NCI-H128 (cell line): Measurements from ENCODE around the gene DUS2.
A peak's percentile ranks its signal among the peaks of the same experiment; 100 is the strongest.
"Not testable (repeated sequence)": the region's sequence is repeated elsewhere in the genome, so short reads cannot be mapped to it uniquely, and the experiment has no call there.

Experiments
- DNase-seq: peaks from one replicate; lab custom pipeline; 2025; ENCODE audit not compliant: unreplicated experiment; lab: John Stamatoyannopoulos, UW

Gene DUS2

DNA sequence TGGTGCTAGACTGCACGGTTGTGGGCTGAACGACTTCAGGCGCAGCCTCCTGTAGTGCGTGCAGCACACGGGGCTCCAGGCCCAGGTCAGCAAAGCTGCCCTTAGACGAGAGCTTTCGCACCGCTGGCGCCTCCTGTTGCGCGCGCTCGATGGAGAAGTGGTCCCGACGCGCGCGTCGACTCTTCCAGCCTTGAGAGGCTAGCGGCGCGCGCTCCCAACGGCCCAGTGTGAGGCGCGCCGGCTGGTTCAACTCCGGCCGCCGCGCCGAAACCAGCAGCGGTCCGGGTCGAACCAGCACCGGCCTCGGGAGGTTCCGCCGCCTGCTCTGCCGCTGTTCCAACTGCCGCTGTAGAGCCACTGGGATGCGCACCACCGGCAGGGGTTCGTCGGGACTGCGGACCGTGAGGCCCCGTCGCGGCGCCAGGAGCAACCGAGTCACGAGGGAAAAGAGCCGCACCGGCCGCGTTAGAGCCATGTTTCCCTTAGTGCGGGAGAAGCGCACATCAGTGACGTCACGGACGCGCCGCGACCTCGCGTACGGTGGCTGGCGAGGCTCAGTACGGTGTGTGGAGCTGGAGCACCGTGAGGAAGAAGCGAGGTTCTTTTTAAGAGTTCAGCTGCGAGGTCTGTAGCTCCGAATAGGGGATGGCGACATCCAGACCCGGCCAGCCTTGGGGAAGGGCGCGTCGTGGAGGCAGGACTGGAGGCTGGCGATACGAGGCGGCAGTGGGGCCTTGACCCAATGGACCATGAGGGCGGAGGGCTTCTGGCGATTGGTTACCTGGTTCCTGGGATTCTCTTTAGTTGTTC is at the start of gene DUS2, which contains the start of gene DDX28:
TSS of gene DUS2 (plus strand) at position 557 of the 810 bp plus-strand sequence. CDS start 14,740 bp downstream, outside the sequence.
TSS of gene DDX28 (minus strand) at position 505 of the 810 bp plus-strand sequence. CDS start at position 475, 30 bp downstream.
- DNase-seq = peak; percentile 76

DNA sequence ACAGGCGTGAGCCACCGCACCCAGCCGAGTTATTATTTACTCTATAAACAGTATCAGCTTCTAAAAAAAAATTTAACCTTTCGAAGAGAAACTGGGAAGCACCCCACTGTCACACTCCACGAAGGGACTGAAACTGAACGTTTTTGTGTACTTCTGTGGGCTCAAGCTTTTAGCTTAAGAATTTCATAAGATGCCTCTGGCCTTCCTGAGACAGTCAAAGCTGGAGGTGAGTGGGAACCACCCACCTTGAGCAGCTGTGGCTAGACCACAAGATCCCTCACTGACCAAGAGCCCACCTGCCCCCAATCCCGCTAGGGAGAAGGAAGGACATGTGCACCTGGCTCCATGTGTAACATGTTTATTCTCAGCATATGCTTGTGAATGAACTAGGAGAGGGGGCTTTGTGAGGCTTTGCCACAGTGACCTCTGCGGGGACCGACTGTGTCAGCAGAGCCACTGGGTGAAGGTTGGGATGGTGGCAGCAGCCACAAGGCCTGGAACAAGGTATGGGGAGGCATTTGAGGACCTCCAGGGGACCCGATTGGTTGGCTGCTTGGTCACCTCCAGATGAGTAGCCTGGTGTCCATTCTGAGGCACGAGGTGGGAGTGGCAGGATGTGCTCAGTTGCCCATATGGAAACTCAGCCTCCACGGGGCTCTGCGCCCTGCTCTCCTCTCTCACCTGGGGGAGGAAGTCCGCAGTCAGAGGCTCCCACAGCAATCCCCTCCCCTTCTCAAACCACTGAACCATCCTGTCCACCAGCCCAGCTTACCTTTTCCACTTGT is 47.6 kb upstream of the DUS2 start:
- DNase-seq = no peak

DNA sequence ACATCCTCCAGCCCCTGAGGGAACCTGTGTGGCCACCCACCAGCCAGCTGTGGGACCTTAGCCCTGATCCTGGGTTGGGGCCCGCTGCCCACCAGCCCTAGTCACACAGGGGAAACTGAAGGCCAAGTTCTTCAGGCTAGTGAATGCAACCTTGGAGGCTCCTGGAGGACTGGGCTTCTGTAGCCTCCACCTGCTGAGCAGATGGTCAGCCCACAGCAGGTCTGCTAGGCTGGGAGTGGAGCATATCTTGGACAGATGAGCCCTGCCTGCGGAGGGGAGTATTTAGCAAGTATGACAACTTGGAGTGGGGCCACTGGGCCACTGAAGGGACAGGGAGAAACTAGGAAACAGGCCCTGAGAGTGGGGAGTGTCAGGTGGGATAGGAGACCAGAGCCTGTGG is 46.9 kb upstream of the DUS2 start:
- no peak for DNase-seq

- DNase-seq = no peak
These were observed 46.1 kb upstream of the DUS2 start for GRCh38 chr16:67977005-67977404.

DNA sequence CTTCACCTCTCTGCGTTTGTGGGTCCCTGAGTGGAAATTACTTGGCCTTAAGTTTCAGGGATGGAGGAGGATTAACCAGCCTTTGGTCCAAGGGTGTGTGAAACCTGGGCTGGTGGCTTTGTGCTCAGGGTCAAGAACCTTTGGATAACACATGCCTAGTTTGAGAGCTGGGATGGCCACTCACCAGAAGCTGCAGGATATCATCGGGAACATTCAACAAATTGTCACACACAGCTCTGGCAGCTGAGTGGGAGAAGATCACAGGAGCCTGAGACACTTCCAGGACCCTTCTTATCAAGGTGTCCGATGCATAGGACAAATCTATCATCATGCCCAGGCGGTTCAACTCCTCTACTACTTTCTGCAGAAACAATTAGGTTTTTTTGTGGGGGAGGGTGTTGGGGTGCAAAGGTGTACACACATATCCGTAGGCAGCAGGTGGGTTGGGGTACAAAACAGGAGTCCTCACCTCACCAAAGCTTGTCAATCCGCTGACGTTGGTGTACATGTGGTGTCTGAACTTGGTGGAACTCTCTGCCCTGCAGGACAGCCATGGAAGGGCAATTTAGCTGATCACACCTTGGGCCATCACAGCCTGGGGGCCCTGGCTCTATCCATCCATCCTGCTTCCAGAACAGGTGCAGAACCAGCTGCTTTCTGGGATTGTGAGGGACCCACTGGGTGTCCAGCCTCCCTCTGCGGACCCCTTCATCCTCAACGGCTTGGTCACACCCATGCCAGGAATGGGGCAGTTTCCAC is 45.4 kb upstream of the DUS2 start:
- no peak for DNase-seq

- no peak for DNase-seq
These were observed 43.0 kb upstream of the DUS2 start, which contains the start of gene DPEP3 for GRCh38 chr16:67979955-67980678. DPEP3 (minus strand) TSS chr16:67980499; CDS start chr16:67980380, 119 bp downstream.

DNA sequence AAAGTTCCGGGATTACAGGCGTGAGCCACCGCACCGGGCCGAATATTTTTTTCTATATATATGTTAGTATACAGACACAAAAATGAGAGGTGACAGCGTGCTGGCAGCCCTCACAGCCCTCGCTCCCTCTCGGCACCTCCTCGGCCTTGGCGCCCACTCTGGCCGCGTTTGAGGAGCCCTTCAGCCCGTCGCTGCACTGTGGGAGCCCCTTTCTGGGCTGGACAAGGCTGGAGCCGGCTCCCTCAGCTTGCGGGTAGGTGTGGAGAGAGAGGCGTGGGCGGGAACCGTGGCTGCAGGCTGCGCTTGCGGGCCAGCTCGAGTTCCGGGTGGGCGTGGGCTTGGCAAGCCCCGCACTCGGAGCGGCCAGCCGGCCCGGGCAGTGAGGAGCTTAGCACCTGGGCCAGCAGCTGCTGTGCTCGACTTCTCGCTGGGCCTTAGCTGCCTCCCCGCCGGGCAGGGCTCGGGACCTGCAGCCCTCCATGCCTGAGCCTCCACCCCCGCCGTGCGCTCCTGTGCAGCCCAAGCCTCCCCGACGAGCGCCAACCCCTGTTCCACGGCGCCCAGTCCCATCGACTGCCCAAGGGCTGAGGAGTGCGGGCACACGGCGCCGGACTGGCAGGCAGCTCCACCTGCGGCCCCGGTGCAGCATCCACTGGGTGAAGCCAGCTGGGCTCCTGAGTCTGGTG is 40.9 kb upstream of the DUS2 start:
- no peak for DNase-seq

- DNase-seq = no peak
These were observed 36.1 kb upstream of the DUS2 start for GRCh38 chr16:67986949-67987348.

GRCh38 chr16:67987460-67988160 is 35.5 kb upstream of the DUS2 start:
- DNase-seq = no peak

DNA sequence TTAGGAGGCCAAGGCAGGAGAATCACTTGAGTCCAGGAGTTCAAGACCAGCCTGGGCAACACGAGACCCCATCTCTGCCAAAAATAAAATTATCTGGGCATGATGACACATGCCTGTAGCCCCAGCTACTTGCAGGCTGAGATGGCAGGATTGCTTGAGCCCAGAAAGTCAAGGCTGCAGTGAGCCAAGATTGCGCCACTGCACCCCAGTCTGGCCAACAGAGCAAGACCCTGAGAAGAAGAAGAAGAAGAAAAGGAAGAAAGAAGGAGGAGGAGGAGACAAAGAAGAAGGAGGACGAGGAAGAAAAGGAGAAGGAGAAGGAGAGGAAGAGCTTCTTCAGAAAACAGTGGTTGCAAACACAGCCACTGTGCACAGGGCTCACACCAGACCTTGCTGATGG is 34.4 kb upstream of the DUS2 start:
- DNase-seq = no peak

GRCh38 chr16:67989322-67990017 is 33.6 kb upstream of the DUS2 start:
- no peak for DNase-seq

GRCh38 chr16:67990018-67990386 is 33.1 kb upstream of the DUS2 start:
- no peak for DNase-seq

DNA sequence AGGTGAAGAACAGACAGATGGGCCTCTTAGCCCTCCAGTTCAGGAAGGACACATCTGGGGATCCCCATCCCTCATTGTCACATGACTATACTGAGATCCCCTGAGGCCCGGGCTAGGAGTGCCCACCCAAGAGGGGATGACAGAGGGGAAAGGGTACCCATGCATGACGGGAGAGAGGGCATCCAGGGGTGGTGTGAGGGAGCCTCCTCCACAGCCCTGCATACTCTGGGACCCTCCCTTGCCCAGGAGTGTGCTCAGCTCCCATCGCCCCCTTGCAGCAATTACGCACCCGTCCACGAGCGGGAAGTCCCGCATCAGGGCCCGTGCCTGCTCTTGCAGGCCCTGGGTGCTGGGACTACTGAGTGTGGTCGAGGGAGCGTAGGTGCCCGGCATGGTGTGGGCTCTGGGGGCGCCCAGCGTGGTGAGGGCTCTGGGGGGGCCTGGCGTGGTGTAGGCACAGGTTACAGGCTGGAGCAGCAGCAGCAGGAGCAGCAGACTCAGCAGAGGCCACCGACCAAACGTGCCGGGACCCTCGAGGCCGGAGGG is 30.4 kb upstream of the DUS2 start:
- DNase-seq = no peak

- no peak for DNase-seq
These were observed 29.7 kb upstream of the DUS2 start for GRCh38 chr16:67993207-67994039.

GRCh38 chr16:67994040-67994408 is 29.1 kb upstream of the DUS2 start:
- not testable (repeated sequence) for DNase-seq

DNA sequence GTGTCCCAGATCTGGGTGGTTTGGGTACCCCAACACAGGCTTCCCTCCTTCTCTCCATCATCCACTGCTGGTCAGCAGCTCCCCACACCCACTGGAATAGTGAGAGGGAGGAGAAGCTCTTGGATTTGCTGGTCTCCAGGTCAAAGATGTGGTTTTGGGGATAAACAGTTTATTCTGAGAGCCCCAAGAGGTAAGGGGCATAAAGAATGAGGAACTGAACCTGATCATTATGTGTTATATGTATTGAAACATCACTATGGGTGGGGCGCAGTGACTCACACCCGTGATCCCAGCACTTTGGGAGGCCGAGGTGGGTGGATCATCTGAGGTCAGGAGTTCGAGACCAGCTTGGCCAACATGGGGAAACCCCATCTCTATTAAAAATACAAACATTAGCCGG is 27.7 kb upstream of the DUS2 start:
- DNase-seq = no peak

- DNase-seq = no peak
These were observed 26.4 kb upstream of the DUS2 start for GRCh38 chr16:67996666-67997065.
